ENCODE results near the gene TRIM51.
"Not testable (repeated sequence)": the region's sequence is repeated elsewhere in the genome, so short reads cannot be mapped to it uniquely, and the experiment has no call there.

TRIM51 gene

GRCh38 chr11:55882997-55883396 is at the start of gene TRIM51:
TRIM51 (plus strand) TSS chr11:55883297; CDS start chr11:55885429, 2,132 bp downstream.
- DNase-seq (ENCODE audit: low read depth) = not testable (repeated sequence)

GRCh38 chr11:55838452-55838851 is 44.6 kb upstream of the TRIM51 start, which contains the start of gene OR5D16:
OR5D16 (plus strand) TSS chr11:55838752; CDS start chr11:55838752, 0 bp downstream.
- no peak for DNase-seq (ENCODE audit: low read depth)

- no peak for DNase-seq (ENCODE audit: low read depth)
These were observed 35.6 kb upstream of the TRIM51 start for GRCh38 chr11:55847453-55847852.

GRCh38 chr11:55849037-55849436 is 34.1 kb upstream of the TRIM51 start:
- DNase-seq (ENCODE audit: low read depth) = no peak

- no peak for DNase-seq (ENCODE audit: low read depth)
These were observed 31.0 kb upstream of the TRIM51 start for GRCh38 chr11:55852141-55852540.

- no peak for DNase-seq (ENCODE audit: low read depth)
These were observed 28.4 kb upstream of the TRIM51 start for GRCh38 chr11:55854704-55855103.

GRCh38 chr11:55867354-55867753 is 15.7 kb upstream of the TRIM51 start:
- DNase-seq (ENCODE audit: low read depth) = not testable (repeated sequence)

GRCh38 chr11:55872731-55873130 is 10.4 kb upstream of the TRIM51 start:
- not testable (repeated sequence) for DNase-seq (ENCODE audit: low read depth)

- DNase-seq (ENCODE audit: low read depth) = not testable (repeated sequence)
These were observed 10.0 kb upstream of the TRIM51 start for GRCh38 chr11:55873146-55873545.

GRCh38 chr11:55884995-55885394 is 1.9 kb downstream of the TRIM51 start:
- DNase-seq (ENCODE audit: low read depth) = not testable (repeated sequence)

- not testable (repeated sequence) for DNase-seq (ENCODE audit: low read depth)
These were observed 2.4 kb downstream of the TRIM51 start for GRCh38 chr11:55885481-55885880.

GRCh38 chr11:55895216-55895615 is 12.1 kb downstream of the TRIM51 start:
- no peak for DNase-seq (ENCODE audit: low read depth)

GRCh38 chr11:55902308-55902707 is 19.2 kb downstream of the TRIM51 start:
- DNase-seq (ENCODE audit: low read depth) = no peak

GRCh38 chr11:55914482-55914881 is 31.4 kb downstream of the TRIM51 start, which contains the start of gene OR5W2:
OR5W2 (minus strand) TSS chr11:55914582; CDS start chr11:55914582, 0 bp downstream.
- DNase-seq (ENCODE audit: low read depth) = no peak

GRCh38 chr11:55920537-55920936 is 37.4 kb downstream of the TRIM51 start:
- no peak for DNase-seq (ENCODE audit: low read depth)

GRCh38 chr11:55936300-55936699 is 53.2 kb downstream of the TRIM51 start, which contains the start of gene OR5I1:
OR5I1 (minus strand) TSS chr11:55936400; CDS start chr11:55936400, 0 bp downstream.
- DNase-seq (ENCODE audit: low read depth) = no peak

Data from stimulated activated CD8-positive, alpha-beta memory T cell treated with anti-CD3 and anti-CD28 coated beads, Interleukin-7, amount 100 ng/mL, for 24 hours (primary cell).